Mucosa of descending colon (tissue), 3 donors: ENCODE data around the gene DCAF15. TPM values are rescaled to one million over a fixed set of nuclear protein-coding genes. Genes with fewer than 3 reads are reported as not detected.
"Not testable (repeated sequence)": the region's sequence is repeated elsewhere in the genome, so short reads cannot be mapped to it uniquely, and the experiment has no call there.

Experiments used
- ATAC-seq: fragments of 200-7000 bp; cut with Tn5 transposase; one replicate; pipeline ENCODE4 v1.9.1; 2020; ENCODE audit warnings: mild to moderate bottlenecking, moderate library complexity
- DNase-seq, 3 donors: peaks; one replicate each; pipeline ENCODE4 v3.0.0-alpha.2; 2020
- H3K36me3 ChIP-seq: fragments of 200-600 bp; one replicate; pipeline ENCODE4 v1.8.0; 2021; ENCODE audit warnings: low read depth, mild to moderate bottlenecking
- H3K4me1 ChIP-seq: fragments of 200-600 bp; one replicate; pipeline ENCODE4 v1.8.0; 2021; ENCODE audit warnings: low read depth, mild to moderate bottlenecking
- H3K4me3 ChIP-seq: fragments of 200-600 bp; one replicate; pipeline ENCODE4 v1.8.0; 2021; ENCODE audit warnings: mild to moderate bottlenecking
- H3K9me3 ChIP-seq: fragments of 200-600 bp; one replicate; pipeline ENCODE4 v1.8.0; 2021; ENCODE audit warnings: mild to moderate bottlenecking
- CTCF ChIP-seq: fragments of 200-600 bp; IDR thresholded peaks from one replicate; pipeline ENCODE4 v1.8.0; 2022; ENCODE audit warnings: antibody characterized with exemption, mild to moderate bottlenecking
- intact Hi-C, 2 donors: fragments of 100-400 bp; cut with DNase I in 1 of 2; cut with micrococcal nuclease in 1 of 2; formaldehyde crosslinking; loops; one replicate each; pipeline versions ENCODE4 v1.11.0 to v1.11.1; 2022; cut with DNase I, micrococcal nuclease
- total RNA-seq, 3 donors: library from RNA; stranded (reverse); fragmentation: NEBNext Ultra II Directional in 2 of 3; extraction: Animal tissue kit (Norgen Biotek cat#: 25700) in 2 of 3; gene quantifications; one replicate each; pipeline versions ENCODE4 v1.2.1 to v1.2.4, GENCODE V29; 2021 to 2023
- donor health status: DM: no; HTN: no; CAD: no; lungs with moderate emphysema.
- donor health status: DM: no; HTN: no; CAD: no.
- donor health status: DM: no; HTN: yes; CAD: no.

DCAF15 gene
- total RNA-seq, 3 donors from 2014 or later = 26.4 to 35.2 (median 34.7) TPM

DNA sequence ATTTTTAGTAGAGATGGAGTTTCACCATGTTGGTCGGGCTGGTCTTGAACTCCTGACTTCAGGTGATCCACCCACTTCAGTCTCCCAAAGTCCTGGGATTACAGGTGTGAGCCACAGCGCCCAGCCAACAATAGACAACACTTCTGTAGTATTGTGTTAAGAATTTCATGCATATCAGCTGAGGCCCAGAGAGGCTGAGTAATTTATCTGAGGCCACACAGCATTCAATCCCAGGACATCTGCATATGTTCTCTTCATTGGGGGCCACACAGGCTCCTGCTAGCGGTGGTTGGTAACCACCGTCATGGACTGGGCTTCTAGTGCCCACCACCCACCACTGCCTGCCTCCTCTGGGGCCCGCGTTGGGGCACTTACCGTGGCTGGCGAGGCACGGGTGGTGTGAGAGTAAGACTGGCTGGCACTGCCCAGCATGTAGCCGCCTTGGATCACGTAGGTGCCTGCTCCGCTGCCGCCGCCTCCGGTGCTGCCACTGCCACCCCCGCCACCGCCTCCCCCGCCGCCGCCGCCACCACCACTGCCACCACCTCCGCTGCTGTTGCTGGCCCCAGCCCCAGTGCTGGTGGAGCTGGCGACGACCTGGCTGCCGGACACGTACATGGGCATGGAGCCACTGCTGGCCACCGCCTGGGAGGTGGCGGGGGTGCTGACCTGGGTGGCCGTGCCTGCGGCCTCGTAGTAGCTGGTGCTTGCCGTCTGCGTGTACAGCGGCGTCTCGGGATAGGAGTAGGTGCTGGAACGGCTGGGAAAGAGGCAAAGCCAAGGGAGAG is 20.3 kb downstream of the DCAF15 start:
- Histone ChIP-seq H3K9me3 (no peaks in the 10 kb centered on the region), H3K4me3 (no peak overlapping the region), H3K4me1 (no peaks in the 10 kb centered on the region), H3K36me3 (peaks cover 3% of the 10 kb centered on the region)
- DNase-seq = peak in 1 of 3 donors; percentile 49
- no peak for TF ChIP-seq CTCF
- intact Hi-C loops = no loop called here
- no peak for ATAC-seq

- intact Hi-C loops, ATAC-seq, DNase-seq, H3K4me3 ChIP-seq, H3K36me3 ChIP-seq, H3K4me1 ChIP-seq, H3K9me3 ChIP-seq: not testable (repeated sequence)
These were observed 21.2 kb downstream of the DCAF15 start for GRCh38 chr19:13973479-13973878.

- intact Hi-C loops = no loop called here
- no peak for TF ChIP-seq CTCF
- no peak overlapping the region for H3K4me3 ChIP-seq
- no peaks in the 10 kb centered on the region for H3K9me3 ChIP-seq
- H3K4me1 ChIP-seq = peaks cover 2% of the 10 kb centered on the region
- ATAC-seq (peak; percentile 54), DNase-seq (peak in 1 of 3 donors; percentile 68)
- H3K36me3 ChIP-seq = no peaks in the 10 kb centered on the region
These were observed 21.8 kb downstream of the DCAF15 start for GRCh38 chr19:13974073-13974472.

GRCh38 chr19:13975870-13976269 is 23.6 kb downstream of the DCAF15 start:
- ATAC-seq (no peak), DNase-seq (no peak)
- TF ChIP-seq CTCF = no peak
- no peak overlapping the region for H3K4me3 ChIP-seq
- peaks cover 7% of the 10 kb centered on the region for H3K4me1 ChIP-seq
- intact Hi-C loops = no loop called here
- no peaks in the 10 kb centered on the region for H3K36me3 ChIP-seq
- H3K9me3 ChIP-seq = no peaks in the 10 kb centered on the region

DNA sequence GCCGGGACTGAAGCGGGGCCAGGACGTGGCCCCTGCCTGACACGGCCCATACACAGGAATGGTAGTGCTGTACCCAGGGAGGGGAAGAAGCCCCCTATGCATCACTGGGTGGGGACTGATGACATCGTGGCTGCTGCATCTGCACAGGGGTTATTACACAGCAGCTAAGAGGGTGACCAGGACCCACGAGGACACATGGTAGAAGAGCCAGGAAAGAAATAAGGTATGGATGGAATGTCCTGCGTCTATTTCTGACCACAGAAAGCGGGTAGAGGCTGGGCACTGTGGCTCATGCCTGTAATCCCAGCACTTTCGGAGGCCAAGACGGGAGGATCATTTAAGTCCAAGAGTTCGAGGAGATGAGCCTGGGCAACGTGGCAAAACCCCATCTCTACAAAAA is 24.1 kb downstream of the DCAF15 start:
- intact Hi-C loops = no loop called here
- peaks cover 7% of the 10 kb centered on the region for H3K4me1 ChIP-seq

More for the DNA sequence above, 24.1 kb downstream of the DCAF15 start:
- no peak for TF ChIP-seq CTCF
- ATAC-seq (no peak), DNase-seq (no peak)
- no peaks in the 10 kb centered on the region for H3K36me3 ChIP-seq
- no peak overlapping the region for H3K4me3 ChIP-seq
- H3K9me3 ChIP-seq = no peaks in the 10 kb centered on the region
